ENCODE results near the gene LRRN1.
"Not testable (repeated sequence)": the region's sequence is repeated elsewhere in the genome, so short reads cannot be mapped to it uniquely, and the experiment has no call there.

DNA sequence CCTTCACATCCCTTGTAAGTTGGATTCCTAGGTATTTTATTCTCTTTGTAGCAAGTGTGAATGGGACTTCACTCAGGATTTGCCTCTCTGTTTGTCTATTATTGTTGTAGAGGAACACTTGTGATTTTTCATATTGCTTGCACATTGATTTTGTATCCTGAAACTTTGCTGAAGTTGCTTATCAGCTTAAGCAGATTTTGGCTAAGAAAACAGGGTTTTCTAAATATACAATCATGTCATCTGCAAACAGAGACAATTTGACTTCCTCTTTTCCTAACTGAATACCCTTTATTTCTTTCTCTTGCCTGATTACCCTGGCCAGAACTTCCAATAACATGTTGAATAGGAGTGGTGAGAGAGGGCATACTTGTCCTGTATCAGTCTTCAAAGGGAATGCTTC is 88.1 kb downstream of the LRRN1 start:
- TF ChIP-seq, protein P1, sequence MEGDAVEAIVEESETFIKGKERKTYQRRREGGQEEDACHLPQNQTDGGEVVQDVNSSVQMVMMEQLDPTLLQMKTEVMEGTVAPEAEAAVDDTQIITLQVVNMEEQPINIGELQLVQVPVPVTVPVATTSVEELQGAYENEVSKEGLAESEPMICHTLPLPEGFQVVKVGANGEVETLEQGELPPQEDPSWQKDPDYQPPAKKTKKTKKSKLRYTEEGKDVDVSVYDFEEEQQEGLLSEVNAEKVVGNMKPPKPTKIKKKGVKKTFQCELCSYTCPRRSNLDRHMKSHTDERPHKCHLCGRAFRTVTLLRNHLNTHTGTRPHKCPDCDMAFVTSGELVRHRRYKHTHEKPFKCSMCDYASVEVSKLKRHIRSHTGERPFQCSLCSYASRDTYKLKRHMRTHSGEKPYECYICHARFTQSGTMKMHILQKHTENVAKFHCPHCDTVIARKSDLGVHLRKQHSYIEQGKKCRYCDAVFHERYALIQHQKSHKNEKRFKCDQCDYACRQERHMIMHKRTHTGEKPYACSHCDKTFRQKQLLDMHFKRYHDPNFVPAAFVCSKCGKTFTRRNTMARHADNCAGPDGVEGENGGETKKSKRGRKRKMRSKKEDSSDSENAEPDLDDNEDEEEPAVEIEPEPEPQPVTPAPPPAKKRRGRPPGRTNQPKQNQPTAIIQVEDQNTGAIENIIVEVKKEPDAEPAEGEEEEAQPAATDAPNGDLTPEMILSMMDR (IDR thresholded peaks at IDR 0.05): not testable (repeated sequence)
- not testable (repeated sequence) for TF ChIP-seq EZH2 (IDR thresholded peaks at IDR 0.05; ENCODE audit: borderline replicate concordance, insufficient read depth, low read depth, low read length, poor library complexity, severe bottlenecking)

All from B cell (primary cell).